HEK293T (cell line): ENCODE measurements around the gene N4BP3.

ENCODE experiments used
- FOXM1 ChIP-seq: fragments of 450-650 bp; IDR thresholded peaks from 2 replicates; pipeline ENCODE4 v1.6.1; 2017; ENCODE audit warnings: mild to moderate bottlenecking, borderline replicate concordance
- SUZ12 ChIP-seq: fragments of 450-650 bp; IDR thresholded peaks from 2 replicates; pipeline ENCODE4 v1.6.1; 2016; ENCODE audit warnings: mild to moderate bottlenecking

DNA sequence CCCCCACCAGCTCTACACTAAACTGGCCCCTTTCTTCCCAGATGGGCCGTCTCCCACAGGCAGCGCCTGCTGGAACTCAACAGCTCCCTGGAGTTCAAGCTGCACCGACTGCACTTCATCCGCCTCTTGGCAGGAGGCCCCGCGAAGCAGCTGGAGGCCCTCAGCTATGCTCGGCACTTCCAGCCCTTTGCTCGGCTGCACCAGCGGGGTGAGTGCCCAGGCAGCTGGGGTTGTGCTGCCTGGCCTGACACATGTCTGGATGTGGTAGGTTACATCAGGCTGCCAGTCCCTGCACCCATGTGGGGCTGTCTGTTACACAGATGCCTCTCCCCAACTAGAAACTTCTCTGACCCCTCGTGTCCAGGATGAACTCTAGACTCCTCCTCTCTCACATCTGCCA is 30.6 kb downstream of the N4BP3 start:
- TF ChIP-seq FOXM1: no peak
- no peak for TF ChIP-seq SUZ12
